ENCODE measurements around the gene EHBP1.

DNA sequence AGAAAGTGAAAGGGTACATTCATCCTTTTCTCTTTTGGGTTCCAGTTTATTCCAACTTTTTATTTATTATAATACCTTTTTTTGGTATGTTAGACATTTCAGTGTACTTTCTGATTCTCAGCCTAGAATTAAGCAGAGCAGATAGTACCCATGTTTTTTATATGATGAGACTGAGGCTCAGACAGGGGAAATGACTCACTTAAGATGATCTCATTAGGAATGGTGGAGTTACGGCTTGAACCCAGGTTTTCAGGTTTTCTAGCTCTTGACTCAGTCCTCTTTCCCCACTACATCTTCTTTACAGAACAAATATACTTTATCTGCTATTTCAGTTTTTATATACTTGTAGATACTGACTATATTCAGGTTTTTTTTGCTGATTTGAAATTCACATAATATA, 293.4 kb downstream of the EHBP1 start:
- TF ChIP-seq, protein P1, sequence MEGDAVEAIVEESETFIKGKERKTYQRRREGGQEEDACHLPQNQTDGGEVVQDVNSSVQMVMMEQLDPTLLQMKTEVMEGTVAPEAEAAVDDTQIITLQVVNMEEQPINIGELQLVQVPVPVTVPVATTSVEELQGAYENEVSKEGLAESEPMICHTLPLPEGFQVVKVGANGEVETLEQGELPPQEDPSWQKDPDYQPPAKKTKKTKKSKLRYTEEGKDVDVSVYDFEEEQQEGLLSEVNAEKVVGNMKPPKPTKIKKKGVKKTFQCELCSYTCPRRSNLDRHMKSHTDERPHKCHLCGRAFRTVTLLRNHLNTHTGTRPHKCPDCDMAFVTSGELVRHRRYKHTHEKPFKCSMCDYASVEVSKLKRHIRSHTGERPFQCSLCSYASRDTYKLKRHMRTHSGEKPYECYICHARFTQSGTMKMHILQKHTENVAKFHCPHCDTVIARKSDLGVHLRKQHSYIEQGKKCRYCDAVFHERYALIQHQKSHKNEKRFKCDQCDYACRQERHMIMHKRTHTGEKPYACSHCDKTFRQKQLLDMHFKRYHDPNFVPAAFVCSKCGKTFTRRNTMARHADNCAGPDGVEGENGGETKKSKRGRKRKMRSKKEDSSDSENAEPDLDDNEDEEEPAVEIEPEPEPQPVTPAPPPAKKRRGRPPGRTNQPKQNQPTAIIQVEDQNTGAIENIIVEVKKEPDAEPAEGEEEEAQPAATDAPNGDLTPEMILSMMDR (IDR thresholded peaks at IDR 0.05) = no peak
- no peak for TF ChIP-seq POLR2A (IDR thresholded peaks at IDR 0.05)
